GM12872 (cell line): ENCODE measurements around the gene DPYD.

ENCODE experiments used
- CTCF ChIP-seq: IDR thresholded peaks from 3 replicates; pipeline ENCODE4 v1.5.1; 2011; ENCODE audit warnings: low read depth, mild to moderate bottlenecking, low read length, moderate library complexity; ENCODE audit not compliant: insufficient read depth

The DPYD gene

GRCh38 chr1:97864615-97865014, 56.2 kb downstream of the DPYD start:
- no peak for TF ChIP-seq CTCF

- no peak for TF ChIP-seq CTCF
These were observed 67.6 kb downstream of the DPYD start for GRCh38 chr1:97853221-97853620.

GRCh38 chr1:97849345-97850340, 71.2 kb downstream of the DPYD start:
- no peak for TF ChIP-seq CTCF

GRCh38 chr1:97845805-97846204, 75.0 kb downstream of the DPYD start:
- TF ChIP-seq CTCF: no peak

- TF ChIP-seq CTCF: no peak
These were observed 76.2 kb downstream of the DPYD start for GRCh38 chr1:97844552-97845089.

- no peak for TF ChIP-seq CTCF
These were observed 79.5 kb downstream of the DPYD start for GRCh38 chr1:97841338-97841737.

GRCh38 chr1:97837161-97837560, 83.7 kb downstream of the DPYD start:
- no peak for TF ChIP-seq CTCF
